ENCODE data around the gene DHRS11. TPM values are rescaled to one million over a fixed set of nuclear protein-coding genes. Genes with fewer than 3 reads are reported as not detected.

The DHRS11 gene
- total RNA-seq, 1 experiment from 2014 or later: 24.2 TPM

GRCh38 chr17:36586138-36586537, 5.5 kb upstream of the DHRS11 start:
- POLR2A ChIA-PET (ENCODE audit: unreplicated experiment): no interaction called here
- H3K4me1 ChIP-seq (replicated peaks; ENCODE audit: insufficient read depth): no peaks in the 10 kb centered on the region
- no peak overlapping the region for H3K4me3 ChIP-seq
- TF ChIP-seq EZH2 (IDR thresholded peaks at IDR 0.05; ENCODE audit: low read depth) (no peak), CTCF (conservative IDR thresholded peaks at IDR 0.05) (no peak)
- DNase-seq: no peak
- no peak overlapping the region for H2AFZ ChIP-seq
- H3K79me2 ChIP-seq (ENCODE audit: low read depth): no peaks in the 10 kb centered on the region
- H3F3A ChIP-seq (ENCODE audit: insufficient read depth, low read depth): peaks cover 20% of the 10 kb centered on the region
- no peak overlapping the region for H3K4me2 ChIP-seq
- CTCF ChIA-PET: no interaction called here
- H3K27ac ChIP-seq: no peak overlapping the region
- BruUV-seq (replicated peaks): no TSS peak
- H3K9me2 ChIP-seq (ENCODE audit: insufficient read depth): no peaks in the 10 kb centered on the region
- intact Hi-C loops (cut with micrococcal nuclease; ENCODE audit: unreplicated experiment): no loop called here
- H3K27me3 ChIP-seq (ENCODE audit: insufficient read depth, low read depth): no peaks in the 10 kb centered on the region
- no peaks in the 10 kb centered on the region for H3K9me3 ChIP-seq (ENCODE audit: insufficient read depth, low read depth)
- H3K36me3 ChIP-seq (ENCODE audit: low read depth): peaks cover 24% of the 10 kb centered on the region
- peaks cover 13% of the 10 kb centered on the region; the same call in 1 of the 2 replicates for H4K20me1 ChIP-seq (ENCODE audit: insufficient read depth)

GRCh38 chr17:36590082-36590481, 1.6 kb upstream of the DHRS11 start:
- Histone ChIP-seq H3K4me2 (no peak overlapping the region), H3K79me2 (ENCODE audit: low read depth) (peaks cover 8% of the 10 kb centered on the region; the same call in 1 of the 2 replicates), H3K27ac (no peak overlapping the region), H3K9me3 (ENCODE audit: insufficient read depth, low read depth) (no peaks in the 10 kb centered on the region), H3K27me3 (ENCODE audit: insufficient read depth, low read depth) (no peaks in the 10 kb centered on the region), H2AFZ (no peak overlapping the region), H3K36me3 (ENCODE audit: low read depth) (peaks cover 8% of the 10 kb centered on the region; the same call in 1 of the 2 replicates), H3K4me1 (replicated peaks; ENCODE audit: insufficient read depth) (peaks cover 17% of the 10 kb centered on the region), H3F3A (ENCODE audit: insufficient read depth, low read depth) (peaks cover 24% of the 10 kb centered on the region), H4K20me1 (ENCODE audit: insufficient read depth) (peaks cover 3% of the 10 kb centered on the region; the same call in 1 of the 2 replicates), H3K4me3 (no peak overlapping the region), H3K9me2 (ENCODE audit: insufficient read depth) (no peaks in the 10 kb centered on the region)
- ChIA-PET POLR2A (ENCODE audit: unreplicated experiment) (no interaction called here), CTCF (interaction anchor here (0.9 kb wide), 1 partner anchor 13 kb away, joined by 11 read pairs; no protein-coding TSS in a partner anchor)
- TF ChIP-seq EZH2 (IDR thresholded peaks at IDR 0.05; ENCODE audit: low read depth) (no peak), CTCF (conservative IDR thresholded peaks at IDR 0.05) (no peak)
- DNase-seq: no peak
- intact Hi-C loops (cut with micrococcal nuclease; ENCODE audit: unreplicated experiment): no loop called here
- BruUV-seq (replicated peaks): no TSS peak

GRCh38 chr17:36592316-36592715, 637 bp downstream of the DHRS11 start:
- peaks cover 8% of the 10 kb centered on the region; the same call in 1 of the 2 replicates for H3K79me2 ChIP-seq (ENCODE audit: low read depth)
- H3K9me2 ChIP-seq (ENCODE audit: insufficient read depth): no peaks in the 10 kb centered on the region
- H3K4me3 ChIP-seq: peak overlapping the region; percentile 84
- peak; percentile 47 to 51 for DNase-seq
- no peaks in the 10 kb centered on the region for H3K9me3 ChIP-seq (ENCODE audit: insufficient read depth, low read depth)
- H4K20me1 ChIP-seq (ENCODE audit: insufficient read depth): no peaks in the 10 kb centered on the region
- peaks cover 17% of the 10 kb centered on the region for H3K4me1 ChIP-seq (replicated peaks; ENCODE audit: insufficient read depth)
- TF ChIP-seq CTCF (conservative IDR thresholded peaks at IDR 0.05) (no peak), EZH2 (IDR thresholded peaks at IDR 0.05; ENCODE audit: low read depth) (no peak)
- H3K27me3 ChIP-seq (ENCODE audit: insufficient read depth, low read depth): no peaks in the 10 kb centered on the region
- no peak overlapping the region; the same call in 1 of the 2 replicates for H3K27ac ChIP-seq
- peak overlapping the region; percentile 86 for H3K4me2 ChIP-seq
- BruUV-seq (replicated peaks): no TSS peak
- peaks cover 24% of the 10 kb centered on the region for H3F3A ChIP-seq (ENCODE audit: insufficient read depth, low read depth)
- intact Hi-C loops (cut with micrococcal nuclease; ENCODE audit: unreplicated experiment): no loop called here
- peak overlapping the region; percentile 76 for H2AFZ ChIP-seq
- 0 out of 2 replicates have a peak, but pooled peaks cover 3% of the 10 kb centered on the region for H3K36me3 ChIP-seq (ENCODE audit: low read depth)
- ChIA-PET POLR2A (ENCODE audit: unreplicated experiment) (interaction anchor here (0.7 to 1.1 kb wide), 3 partner anchors 9 to 1053 kb away, joined by 3 read pairs; partner anchors contain the start of gene MRM1), CTCF (interaction anchor here (0.5 to 0.7 kb wide), 4 partner anchors 30 to 977 kb away, joined by 3 to 7 read pairs (median 4); no protein-coding TSS in a partner anchor)
